IPS-NIHi7 (cell line): Measurements from ENCODE around the gene KCNIP1.
"Not testable (repeated sequence)": the region's sequence is repeated elsewhere in the genome, so short reads cannot be mapped to it uniquely, and the experiment has no call there.

Experiments
- DNase-seq: peaks from one replicate; pipeline ENCODE4 v3.0.0; 2012; ENCODE audit warnings: mixed read lengths; ENCODE audit errors: extremely low spot score

KCNIP1 gene

DNA sequence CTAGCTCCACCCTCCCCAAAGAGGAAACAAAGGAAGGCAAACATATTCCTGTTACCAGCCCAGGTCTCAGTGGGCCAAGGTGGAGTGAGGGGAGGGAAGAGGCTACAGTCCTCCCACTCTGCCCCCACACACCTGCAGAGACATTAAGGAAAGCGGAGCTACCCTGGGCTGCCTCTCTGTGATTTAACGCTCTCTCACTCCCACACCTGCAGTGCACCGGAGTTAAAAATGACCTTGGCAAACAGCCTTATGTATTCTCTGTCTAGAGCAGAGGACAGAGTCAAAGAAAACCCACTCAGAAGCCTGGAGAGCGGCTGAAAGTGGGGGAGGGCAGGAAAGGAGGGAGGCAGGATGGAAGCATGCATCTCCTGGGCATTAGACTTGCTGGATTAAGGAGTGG is 32.7 kb downstream of the KCNIP1 start:
- no peak for DNase-seq

DNA sequence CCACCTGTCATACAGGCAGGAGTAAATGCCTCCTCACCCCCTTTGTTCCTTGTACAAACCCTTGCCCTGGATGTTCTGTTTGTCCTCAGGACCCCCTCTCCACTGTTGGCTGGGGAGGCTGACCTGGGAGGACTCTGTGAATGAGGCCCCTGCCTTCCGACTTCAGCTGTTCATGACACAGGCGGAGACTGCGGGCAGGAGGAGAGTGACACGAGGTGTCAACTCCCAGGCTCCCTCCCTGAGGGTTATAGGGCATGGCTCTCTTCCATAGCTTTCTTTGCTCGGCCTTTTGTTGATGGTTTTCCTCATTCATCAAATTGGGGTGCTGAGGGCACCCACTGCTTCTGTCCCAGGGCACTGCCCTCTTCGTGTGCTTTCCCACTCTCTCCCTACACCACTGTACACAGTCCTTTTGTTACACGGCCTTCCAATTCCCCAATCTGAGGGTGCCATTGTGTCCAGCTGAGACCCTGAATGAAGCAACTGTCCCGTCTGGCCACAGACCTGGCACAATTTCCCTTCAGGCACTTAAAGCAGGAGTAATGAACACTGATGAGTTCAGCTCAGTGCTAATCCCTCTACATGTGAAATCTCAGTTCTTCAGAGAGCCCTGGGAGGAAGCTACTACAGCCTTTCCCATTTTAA is 33.8 kb downstream of the KCNIP1 start:
- no peak for DNase-seq

DNA sequence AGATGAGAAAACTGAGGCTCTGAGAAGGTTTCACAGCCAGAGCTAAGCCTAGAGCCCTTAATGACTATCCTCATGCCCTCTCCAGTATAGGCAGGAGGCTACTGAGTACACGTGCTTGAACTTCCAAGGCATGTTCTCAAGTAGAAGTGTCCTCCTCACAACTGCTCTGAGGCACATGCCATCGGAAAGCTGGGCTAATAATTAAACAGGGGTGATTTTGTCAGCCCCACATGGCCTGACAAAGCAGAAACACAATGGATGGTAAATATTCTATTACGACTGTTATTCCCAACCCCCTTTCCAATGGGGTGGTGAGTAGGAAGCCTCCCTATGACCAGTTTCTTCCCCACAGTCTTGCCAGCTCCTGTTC is 34.3 kb downstream of the KCNIP1 start:
- DNase-seq = no peak

DNA sequence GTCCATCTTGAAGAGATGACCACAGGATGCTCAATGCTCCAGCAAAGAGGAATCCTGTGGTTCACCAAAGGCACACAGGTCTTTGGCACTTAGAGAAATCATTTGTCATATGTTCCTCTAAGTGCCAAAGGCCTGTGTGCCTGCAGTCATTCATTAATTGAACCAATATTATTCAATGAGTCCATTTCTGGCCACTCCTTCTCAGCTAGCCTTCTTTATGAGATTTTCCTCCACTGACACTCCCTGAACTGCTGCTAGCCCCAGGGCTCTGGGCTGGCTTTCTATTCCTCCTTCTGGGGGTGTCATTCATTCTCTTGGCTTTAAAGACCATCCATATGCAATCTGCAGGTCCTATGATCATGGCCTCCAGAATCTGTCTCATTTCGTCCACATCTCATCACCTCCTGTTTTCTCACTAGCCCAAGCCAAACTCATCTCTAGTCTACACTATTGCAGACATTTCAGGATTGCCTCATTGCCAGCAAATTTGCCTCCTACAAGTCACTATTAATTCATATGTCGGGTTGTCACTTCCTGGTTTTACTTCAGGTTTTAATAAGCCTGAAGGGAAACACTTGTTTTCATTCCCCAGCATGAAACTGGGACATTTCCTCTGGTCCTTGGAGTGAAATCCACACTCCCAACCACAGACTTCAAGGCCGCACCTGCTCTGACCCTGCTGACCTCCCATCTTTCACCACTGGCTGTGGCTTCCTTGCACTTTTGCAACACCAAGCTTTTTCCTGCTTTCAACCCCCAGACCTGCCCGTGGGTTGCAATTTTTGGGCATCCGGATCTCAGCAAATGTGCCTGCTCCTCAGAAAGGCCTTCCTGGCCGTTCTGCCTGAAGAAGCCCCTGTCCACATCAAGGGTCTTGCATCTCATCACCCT is 35.1 kb downstream of the KCNIP1 start:
- no peak for DNase-seq

DNA sequence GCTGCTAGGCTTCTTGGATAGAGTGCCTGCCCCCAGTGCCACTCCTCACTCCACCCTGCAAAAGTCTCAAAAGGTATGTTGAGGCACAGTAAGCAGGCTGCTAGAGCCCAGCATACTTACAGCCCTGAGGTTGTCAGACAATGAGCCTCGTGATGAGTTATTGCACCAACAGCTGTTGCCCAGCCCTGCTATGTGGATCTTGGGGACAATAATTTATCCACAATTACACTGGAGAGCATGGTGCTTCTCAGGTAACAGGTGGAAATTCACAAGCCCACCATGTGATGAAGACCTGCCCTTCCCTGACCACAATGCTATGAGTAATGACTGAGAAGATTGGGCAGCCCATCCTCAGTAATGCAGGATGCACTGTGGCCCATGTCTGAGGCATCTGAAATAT is 36.5 kb downstream of the KCNIP1 start:
- no peak for DNase-seq

DNA sequence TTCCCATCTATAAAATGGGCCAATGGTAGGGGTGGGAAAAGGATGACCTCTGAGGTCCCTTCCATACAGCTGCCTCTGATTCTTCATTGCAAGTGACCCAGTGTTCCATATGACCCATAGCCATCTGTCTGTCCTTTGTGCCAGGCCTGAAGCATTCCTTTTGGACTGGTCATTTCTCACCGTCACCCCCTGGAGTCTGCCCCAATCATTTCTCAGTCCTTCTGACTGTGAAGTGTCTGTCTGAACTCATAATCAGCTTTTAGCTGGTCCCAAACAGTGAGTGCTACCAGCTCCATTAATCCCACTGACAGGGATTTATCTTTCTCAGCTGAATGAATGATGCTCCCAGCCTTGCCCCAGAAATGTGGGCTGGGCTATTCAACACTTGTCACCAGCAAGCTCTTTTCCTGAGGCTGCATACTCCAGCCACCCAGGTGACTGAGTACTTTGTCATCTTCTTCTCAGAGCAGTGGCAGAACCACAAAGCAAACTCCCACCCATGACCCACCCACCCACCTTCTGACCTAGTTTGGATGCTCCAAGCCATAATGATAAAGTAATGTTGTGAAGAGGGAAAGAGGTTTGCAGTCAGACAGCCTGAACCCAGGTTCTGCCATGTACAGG is 37.4 kb downstream of the KCNIP1 start:
- no peak for DNase-seq

DNA sequence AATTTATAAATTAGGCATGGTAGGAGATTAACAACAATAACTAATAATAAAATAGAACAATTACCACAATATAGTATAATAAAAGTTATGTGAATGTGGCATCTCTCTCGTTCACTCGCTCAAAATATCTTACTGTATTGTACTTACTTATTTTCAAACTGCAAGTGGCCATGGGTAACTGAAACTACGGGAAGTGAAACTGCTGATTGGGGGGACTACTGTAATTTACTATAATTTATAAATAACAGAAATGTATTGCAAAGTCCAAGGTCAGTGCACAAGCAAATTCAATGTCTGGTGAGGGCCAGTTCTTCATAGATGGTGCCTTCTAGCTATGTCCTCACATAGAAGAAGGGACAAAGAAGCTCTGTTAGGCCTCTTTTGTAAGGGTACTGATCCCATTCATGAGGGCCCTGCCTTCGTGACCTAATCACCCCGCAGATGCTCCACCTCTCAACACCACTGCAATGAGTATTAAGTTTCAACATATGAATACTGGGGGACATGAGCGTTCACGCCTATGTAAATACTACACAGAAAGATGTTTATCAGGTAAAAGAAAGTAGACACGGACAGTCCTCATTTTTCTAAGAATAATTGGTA is 39.0 kb downstream of the KCNIP1 start:
- DNase-seq = no peak

DNA sequence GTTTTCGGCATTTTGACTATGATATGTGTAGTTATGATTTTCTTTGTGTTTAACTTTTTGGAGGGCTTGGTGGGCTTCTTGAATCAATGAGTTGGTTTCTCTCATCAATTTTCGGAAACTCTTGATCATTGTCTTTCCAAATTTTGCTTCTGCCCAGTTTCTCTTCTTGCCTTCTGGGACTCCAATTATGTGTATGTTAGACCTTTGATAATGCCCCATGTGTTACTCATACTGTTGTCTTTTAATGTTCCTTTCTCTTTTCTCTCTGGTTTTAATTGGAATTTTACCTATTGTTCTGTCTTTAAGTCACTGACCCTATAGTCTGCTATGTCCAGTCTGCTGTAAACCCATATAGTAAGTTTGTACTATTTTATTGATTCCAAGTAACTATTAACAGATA is 41.5 kb downstream of the KCNIP1 start:
- DNase-seq = no peak

DNA sequence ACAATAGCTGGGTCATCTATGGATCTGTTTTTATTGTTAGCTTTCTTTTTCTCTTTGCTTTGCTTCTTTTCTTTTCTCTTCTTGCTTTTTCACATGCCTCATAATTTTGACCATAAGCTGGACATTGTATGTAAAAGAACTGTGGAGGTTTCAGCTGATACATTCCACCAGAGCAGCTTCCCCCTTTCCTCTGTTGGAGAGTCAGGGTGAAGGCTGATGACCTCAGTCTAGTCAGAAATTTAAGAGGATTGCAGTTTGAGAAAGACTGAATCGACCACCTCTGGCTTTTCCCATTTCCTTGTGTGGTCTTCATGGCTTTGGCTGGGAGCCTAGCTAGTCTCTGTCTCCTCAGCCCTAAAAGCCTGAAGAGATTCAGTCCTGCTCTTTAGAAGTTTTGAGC is 42.0 kb downstream of the KCNIP1 start:
- no peak for DNase-seq

DNA sequence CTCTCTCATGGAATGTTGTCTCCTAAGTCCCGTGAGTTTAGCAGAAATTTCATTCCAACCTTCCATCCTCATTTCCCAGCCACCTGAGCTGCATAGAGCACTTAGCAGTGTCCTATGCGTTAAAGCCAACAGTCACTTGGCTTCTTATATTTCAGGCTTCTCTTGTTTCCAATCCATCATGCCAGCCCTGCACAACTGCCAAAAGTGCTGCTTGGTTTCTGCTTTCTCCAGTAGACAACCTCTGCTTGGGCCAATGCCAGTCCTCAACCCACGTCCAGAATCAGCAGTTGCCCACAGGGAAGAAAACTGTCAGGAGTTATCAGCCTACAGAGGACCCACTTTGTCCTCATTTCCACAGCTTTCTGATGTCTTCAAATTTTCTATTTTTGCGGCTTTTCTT is 42.5 kb downstream of the KCNIP1 start:
- DNase-seq = no peak

DNA sequence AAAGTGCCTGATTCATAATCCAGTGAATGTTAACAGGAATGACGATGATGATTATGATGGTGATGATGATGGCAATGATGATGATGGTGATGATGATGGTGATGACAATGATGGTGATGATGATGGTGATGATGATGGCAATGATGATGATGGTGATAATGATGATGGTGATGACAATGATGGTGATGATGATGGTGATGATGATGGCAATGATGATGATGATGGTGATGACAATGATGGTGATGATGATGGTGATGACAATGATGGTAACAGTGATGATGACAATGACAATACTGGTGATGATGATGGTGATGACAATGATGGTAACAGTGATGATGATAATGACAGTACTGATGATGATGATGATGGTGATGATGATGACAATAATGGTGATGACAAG is 46.6 kb downstream of the KCNIP1 start:
- DNase-seq = not testable (repeated sequence)

DNA sequence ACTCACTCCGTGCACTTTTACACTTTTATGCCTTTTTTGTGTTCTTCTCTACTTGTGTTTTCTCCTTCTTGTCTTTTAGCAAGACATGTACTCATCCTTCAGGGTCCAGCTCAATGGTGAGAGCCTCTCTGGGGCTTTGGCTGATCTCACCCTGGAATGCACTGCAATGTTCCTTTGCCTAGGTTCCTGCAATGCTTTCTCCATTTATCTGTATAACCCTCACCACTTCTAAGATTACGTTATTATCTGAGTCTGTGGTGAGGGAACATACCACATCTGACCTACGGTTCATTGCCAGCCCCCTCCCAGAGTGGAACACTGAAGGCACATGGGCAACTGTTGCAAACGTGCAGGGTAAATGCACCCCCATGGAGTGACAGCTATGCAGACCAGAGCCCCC is 47.3 kb downstream of the KCNIP1 start:
- no peak for DNase-seq

DNA sequence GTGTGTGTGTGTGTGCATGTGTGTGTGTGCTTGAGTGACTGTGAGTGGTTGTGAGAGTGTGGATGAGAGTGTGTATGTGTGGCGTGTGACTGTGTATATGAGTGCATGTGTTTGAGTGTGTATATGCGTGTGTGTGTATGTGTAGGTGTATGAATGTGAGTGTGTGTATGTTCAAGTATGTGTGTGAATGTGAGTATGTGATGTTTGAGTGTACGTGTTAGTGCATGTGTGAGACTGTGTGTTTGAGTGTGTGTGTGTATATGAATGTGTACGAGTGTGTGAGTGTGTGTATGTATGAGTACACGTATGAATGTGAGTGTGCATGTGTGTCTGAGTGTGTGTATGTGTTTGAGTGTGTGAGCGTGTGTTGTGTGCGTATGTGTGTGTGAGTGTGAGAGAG is 47.8 kb downstream of the KCNIP1 start:
- no peak for DNase-seq

DNA sequence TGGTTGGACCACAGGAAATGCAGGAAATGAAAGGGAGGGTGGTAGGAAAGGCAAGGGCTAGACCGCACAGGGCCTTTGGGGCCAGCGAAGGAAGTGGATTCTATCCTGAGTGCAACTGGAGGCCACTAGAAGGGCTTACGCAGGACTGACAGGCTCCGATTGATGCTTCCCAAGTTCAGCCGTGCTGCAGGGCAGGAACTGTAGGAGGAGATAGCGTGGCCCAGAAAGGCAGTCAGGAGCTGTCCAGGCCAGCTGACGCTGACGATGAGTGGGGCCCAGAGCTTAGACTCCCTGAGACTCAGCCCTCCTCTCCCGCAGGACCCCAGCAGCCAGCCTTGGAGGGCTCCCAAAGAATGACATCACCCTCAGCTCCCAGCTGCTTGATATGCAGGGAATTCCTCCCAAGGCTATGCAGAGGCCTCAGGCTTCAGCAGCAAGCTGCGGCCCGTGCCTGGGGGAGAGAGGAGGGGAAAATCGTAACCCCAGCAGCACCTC is 48.8 kb downstream of the KCNIP1 start:
- DNase-seq = peak; percentile 90

DNA sequence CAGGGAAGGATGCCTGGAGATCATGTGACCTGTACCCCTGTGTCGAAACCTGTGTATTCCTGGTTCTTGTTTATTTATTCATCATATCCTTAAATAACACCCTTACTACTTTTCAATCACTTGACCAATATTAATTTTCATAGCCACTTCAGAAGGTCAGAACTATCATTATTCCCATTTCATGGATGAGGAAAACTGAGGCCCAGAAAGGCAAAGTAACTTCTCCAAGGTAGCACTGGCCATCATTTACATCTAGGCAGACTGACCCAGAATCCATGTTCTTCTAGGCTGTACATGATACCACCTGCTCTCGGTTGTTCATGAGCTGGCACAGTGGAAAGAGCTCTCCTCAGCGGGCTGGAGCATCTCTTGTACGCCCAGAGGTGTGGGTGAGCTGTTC is 49.4 kb downstream of the KCNIP1 start:
- DNase-seq = no peak

DNA sequence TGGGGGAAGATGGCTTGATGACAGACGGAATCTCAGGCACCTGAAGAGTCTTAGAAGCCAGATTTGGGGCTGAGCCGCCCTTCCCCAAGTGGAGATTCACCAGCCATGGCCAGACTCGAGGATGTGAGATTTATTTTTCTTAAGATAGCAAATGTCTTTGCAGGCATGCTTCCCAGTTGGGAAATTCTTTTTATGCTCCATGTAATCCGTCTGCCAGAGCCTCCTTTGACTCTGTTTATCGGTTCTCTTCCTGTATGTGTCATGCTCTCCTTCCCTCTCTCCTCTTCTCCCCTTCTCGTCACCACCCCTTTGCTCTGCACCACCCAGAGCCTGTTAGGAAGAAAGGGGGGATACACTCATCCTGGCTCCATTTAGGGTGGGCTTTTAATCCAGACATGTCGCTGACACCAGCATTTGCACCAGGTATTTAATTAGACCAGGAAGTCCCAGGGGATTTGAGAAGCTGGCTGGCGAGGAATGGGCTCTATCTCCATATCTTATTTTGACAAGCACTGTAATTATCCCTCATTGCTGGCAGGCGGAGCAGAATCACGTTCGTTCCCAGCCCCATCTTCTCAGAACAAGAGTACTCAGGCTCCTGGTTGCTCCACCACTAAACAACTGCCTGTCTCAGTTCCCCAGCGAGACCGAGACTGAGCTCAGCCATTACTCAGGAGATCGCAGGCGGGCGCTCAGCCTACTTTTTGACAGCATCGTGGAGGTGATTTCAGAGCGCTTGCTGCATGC is 50.9 kb downstream of the KCNIP1 start:
- no peak for DNase-seq

DNA sequence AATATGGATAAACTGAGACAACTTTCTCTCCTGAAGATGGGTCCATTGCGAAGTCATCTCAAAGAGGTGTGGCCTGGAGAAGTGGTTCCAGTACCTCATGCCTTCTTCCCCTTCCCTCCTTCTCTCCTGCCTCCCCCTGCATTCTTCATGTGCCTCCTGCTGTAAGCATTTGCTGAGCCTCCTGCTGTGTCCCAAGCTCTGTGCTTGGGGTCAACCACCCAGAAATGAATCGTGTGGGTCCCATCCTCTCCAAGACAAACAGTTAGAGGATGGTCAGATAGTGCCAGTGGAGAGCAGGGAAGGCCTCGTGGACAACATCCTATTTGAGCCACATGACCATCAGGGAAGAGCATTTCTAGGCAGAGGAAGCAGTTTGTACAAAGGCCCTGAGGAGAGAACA is 53.5 kb downstream of the KCNIP1 start:
- DNase-seq = no peak

DNA sequence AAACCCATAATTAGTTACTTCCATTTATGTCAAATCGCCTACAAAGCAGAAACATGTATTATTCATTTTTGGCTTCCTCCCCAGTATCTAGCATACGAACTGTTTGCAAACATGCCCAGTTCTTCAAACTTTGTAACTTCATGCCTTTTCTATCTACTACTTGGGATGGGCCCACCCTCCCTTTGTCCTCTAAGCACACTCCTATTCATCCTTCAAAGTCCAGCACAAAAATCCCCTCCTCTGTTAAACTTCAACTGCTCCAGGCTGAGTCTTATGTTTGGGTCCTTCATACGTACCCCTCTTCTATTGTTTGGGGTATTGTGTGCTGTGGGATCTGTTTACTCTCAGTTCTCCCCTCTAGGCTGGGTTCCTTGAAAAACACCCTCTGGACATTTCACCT is 55.5 kb downstream of the KCNIP1 start:
- no peak for DNase-seq

DNA sequence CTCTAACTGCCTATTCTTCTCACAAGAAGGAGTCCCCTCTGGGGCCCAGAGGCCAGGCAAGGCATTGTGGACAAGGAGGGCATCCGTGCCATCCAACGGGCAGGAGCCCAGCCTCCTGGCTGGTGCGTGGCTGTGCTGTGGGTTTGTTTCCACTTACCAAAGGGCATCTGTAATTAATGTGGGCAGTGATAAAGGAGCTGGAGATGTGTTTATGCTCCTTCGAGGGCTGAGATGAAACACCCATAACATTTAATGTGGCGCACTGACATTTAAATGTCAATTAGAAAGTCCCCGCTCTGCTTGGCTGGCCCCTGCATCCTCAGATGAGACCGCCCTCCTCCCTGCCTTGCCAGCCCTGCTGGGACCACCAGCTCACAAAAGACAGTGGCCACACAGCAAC is 57.1 kb downstream of the KCNIP1 start:
- DNase-seq = no peak

DNA sequence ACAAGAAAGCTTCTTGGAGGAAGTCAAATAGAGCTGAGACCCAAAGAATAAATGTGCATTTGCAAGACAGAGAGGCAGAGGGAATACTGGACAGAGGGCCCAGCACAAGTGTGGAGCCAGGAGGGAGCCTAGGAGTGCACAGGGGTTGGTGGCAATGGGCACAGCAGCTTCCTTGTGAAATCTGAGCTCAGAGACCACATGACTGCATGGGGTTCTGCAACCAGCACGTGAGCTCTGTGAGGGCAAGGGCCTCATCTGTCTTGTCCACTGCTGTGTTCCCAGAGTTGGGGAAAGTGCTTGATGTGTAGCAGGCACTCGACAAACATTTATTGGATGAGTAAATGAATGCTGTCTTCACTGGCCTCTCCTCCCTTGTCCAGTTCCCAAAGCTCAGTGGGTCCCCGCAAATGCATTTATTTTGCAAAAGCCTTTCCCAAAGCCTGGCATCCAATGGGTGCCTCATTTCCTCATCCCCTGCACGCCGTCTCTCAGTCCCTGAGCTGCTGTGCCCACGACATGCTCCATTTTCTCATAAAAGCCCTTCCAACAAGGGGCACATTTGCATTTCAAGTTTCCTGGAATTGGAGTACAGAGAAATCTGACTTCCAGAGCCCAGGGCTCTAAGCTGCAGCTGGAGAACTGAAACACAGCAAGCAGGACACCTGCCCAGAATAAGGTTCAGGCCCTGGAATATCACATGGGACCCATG is 58.5 kb downstream of the KCNIP1 start:
- no peak for DNase-seq

DNA sequence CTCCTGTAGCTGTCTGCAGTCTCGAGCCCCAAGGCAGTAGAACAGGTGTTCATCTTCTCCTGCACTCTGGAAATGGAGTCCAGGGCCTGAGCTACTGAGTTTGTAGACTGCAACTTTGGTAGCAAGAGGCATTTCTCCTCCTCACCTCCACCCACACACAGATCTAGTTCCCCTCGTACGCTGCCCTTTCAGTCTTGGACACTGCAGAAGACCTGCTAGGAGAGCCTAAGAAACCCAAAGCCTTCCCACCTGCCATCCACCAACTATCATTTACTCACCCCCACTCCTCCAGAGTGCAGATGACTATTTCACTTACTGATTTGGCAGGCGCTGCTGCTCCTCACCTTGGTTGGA is 59.0 kb downstream of the KCNIP1 start:
- no peak for DNase-seq
